Esophagus muscularis mucosa (tissue), 3 donors: ENCODE measurements around the gene ZNF135.

ENCODE experiments used
- POLR2A ChIP-seq: fragments of 450-650 bp; IDR thresholded peaks from one replicate; pipeline ENCODE4 v1.6.1; 2017; ENCODE audit warnings: antibody characterized with exemption, moderate library complexity, mild to moderate bottlenecking, low read depth
- POLR2AphosphoS5 ChIP-seq, 2 donors: sonication (generic); formaldehyde crosslinking; IDR thresholded peaks; one replicate each; pipeline ENCODE4 v1.6.1; 2017; ENCODE audit warnings: antibody characterized with exemption in 2 of 2
- TF ChIP-seq, protein P1 (sequence below), 3 experiments: fragments of 200-600 bp in 2 of 3; fragments of 450-650 bp in 1 of 3; sonication (generic) in 2 of 3; IDR thresholded peaks; one replicate each; pipeline ENCODE4 v1.5.1; 2017 to 2019; ENCODE audit warnings: antibody characterized with exemption in 3 of 3, mild to moderate bottlenecking in 2 of 3, moderate library complexity in 1 of 3

DNA sequence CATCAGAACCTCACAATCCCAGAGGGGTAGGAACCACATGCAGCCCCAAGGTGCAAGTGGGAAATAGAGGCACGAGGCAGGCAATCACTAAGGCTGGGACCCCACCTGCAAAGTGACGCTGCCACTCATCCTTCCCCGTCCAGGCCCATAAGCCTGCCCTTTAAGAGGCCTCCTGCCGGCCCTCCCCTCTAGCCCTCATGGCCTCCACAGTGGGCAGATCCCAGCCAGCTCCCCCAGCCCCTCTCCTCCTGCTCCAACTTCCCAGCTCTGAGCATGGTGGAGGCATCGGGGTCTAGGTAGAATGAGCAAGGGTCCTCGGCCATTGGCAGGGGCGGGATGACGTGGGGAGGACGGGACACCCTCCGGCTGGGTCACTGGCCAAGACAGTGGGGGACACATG lies 36.2 kb downstream of the ZNF135 start:
- TF ChIP-seq, protein P1, sequence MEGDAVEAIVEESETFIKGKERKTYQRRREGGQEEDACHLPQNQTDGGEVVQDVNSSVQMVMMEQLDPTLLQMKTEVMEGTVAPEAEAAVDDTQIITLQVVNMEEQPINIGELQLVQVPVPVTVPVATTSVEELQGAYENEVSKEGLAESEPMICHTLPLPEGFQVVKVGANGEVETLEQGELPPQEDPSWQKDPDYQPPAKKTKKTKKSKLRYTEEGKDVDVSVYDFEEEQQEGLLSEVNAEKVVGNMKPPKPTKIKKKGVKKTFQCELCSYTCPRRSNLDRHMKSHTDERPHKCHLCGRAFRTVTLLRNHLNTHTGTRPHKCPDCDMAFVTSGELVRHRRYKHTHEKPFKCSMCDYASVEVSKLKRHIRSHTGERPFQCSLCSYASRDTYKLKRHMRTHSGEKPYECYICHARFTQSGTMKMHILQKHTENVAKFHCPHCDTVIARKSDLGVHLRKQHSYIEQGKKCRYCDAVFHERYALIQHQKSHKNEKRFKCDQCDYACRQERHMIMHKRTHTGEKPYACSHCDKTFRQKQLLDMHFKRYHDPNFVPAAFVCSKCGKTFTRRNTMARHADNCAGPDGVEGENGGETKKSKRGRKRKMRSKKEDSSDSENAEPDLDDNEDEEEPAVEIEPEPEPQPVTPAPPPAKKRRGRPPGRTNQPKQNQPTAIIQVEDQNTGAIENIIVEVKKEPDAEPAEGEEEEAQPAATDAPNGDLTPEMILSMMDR (IDR thresholded peaks at IDR 0.05) = no peak
- TF ChIP-seq POLR2A = no peak
- no peak for TF ChIP-seq POLR2AphosphoS5 (IDR thresholded peaks at IDR 0.05)
